Measurements from ENCODE around the gene CENPF.

The CENPF gene

DNA sequence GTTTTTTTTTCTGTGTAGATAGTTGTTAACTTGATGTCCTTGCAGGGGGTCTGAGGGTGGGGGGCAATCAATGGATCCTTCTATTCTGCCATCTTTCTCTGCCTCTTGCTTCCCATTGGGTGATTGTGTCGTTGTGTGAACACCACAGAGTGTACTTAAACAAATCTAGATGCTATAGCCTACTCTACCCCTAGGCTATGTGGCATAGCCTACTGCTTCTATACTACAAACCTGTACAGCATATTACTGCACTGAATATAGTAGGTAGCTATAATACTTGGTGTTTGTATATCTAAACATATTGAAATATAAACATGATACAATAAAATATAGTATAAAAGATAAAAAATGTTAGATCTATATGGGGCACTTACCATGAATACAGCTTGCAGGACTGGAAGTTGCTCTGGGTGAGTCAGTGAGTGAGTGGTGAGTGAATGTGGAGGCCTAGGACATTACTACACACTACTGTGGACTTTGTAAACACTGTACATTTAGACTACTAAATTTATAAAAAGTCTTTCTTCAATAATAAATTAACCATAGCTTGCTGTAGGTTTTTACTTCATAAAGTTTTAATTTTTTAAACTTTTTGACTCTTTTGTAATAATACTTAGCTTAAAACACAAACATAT lies 105.4 kb downstream of the CENPF start:
- H3K18ac ChIP-seq (ENCODE audit: low read length), result no peak overlapping the region
- no peaks in the 10 kb centered on the region for H3K79me2 ChIP-seq (ENCODE audit: control insufficient read depth, insufficient read depth, low read length)
- no peak overlapping the region for H3K4me3 ChIP-seq (ENCODE audit: low read length)
- no peak overlapping the region for H3K9ac ChIP-seq (ENCODE audit: low read length)
- no peak overlapping the region for H3K27ac ChIP-seq (ENCODE audit: low read depth, low read length)
- H3K27me3 ChIP-seq (ENCODE audit: insufficient read depth, low read length, poor library complexity), result no peaks in the 10 kb centered on the region
- no peaks in the 10 kb centered on the region for H3K79me1 ChIP-seq (ENCODE audit: low read length)
- no peak overlapping the region for H2BK5ac ChIP-seq (ENCODE audit: low read length)
- H3K4me2 ChIP-seq (ENCODE audit: low read length), result no peak overlapping the region
- no peak overlapping the region for H4K5ac ChIP-seq (ENCODE audit: low read length)
- WGBS (ENCODE audit: extremely low coverage, insufficient coverage, low lambda C conversion rate), result no CpG with 5 or more reads among the region's 1 CpG
- H2BK15ac ChIP-seq (replicated peaks; ENCODE audit: low read depth), result no peak overlapping the region
- H3K56ac ChIP-seq (ENCODE audit: low read length), result no peak overlapping the region
- H2BK120ac ChIP-seq (ENCODE audit: low read depth, low read length), result no peak overlapping the region
- no peaks in the 10 kb centered on the region for H3K36me3 ChIP-seq (ENCODE audit: control insufficient read depth, insufficient read depth, low read length)
- no peak for DNase-seq
- H4K8ac ChIP-seq (ENCODE audit: low read depth, low read length), result no peak overlapping the region
- H2AK5ac ChIP-seq (ENCODE audit: low read length), result no peak overlapping the region
- no peaks in the 10 kb centered on the region for H3K4me1 ChIP-seq (ENCODE audit: control insufficient read depth, low read depth, low read length)
- no peak overlapping the region for H3K4ac ChIP-seq (ENCODE audit: low read depth, low read length)
- H3K23ac ChIP-seq (ENCODE audit: low read length), result no peak overlapping the region

DNA sequence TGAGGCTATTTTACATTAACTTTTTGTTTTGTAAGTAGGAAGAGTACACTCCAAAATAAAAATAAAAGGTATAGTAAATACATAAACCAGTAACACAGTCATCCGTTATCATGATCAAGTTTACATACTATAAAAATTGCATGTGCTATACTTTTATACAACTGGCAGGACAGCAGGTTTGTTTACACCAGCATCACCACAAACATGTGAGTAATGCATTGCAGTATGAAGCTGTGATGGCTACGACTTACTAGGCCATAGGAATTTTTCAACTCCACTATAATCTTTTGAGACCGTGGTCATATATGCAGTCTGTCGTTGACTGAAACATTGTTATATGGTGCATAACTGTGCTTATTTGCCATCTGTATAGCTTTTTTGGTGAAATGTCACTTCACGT lies 106.2 kb downstream of the CENPF start:
- no peak for DNase-seq
- no peak overlapping the region for H3K23ac ChIP-seq (ENCODE audit: low read length)
- H2BK5ac ChIP-seq (ENCODE audit: low read length), result no peak overlapping the region
- H3K4me3 ChIP-seq (ENCODE audit: low read length), result no peak overlapping the region
- no peak overlapping the region for H4K8ac ChIP-seq (ENCODE audit: low read depth, low read length)
- no peak overlapping the region for H3K4me2 ChIP-seq (ENCODE audit: low read length)
- WGBS (ENCODE audit: extremely low coverage, insufficient coverage, low lambda C conversion rate), result no CpG with 5 or more reads among the region's 5 CpGs
- H3K27ac ChIP-seq (ENCODE audit: low read depth, low read length), result no peak overlapping the region
- H3K18ac ChIP-seq (ENCODE audit: low read length), result no peak overlapping the region
- no peaks in the 10 kb centered on the region for H3K4me1 ChIP-seq (ENCODE audit: control insufficient read depth, low read depth, low read length)
- H3K36me3 ChIP-seq (ENCODE audit: control insufficient read depth, insufficient read depth, low read length), result no peaks in the 10 kb centered on the region
- H2BK120ac ChIP-seq (ENCODE audit: low read depth, low read length), result no peak overlapping the region
- H3K79me2 ChIP-seq (ENCODE audit: control insufficient read depth, insufficient read depth, low read length), result no peaks in the 10 kb centered on the region
- H3K79me1 ChIP-seq (ENCODE audit: low read length), result no peaks in the 10 kb centered on the region
- no peak overlapping the region for H4K5ac ChIP-seq (ENCODE audit: low read length)
- H2BK15ac ChIP-seq (replicated peaks; ENCODE audit: low read depth), result no peak overlapping the region
- H2AK5ac ChIP-seq (ENCODE audit: low read length), result no peak overlapping the region
- H3K56ac ChIP-seq (ENCODE audit: low read length), result no peak overlapping the region
- H3K9ac ChIP-seq (ENCODE audit: low read length), result no peak overlapping the region
- no peak overlapping the region for H3K4ac ChIP-seq (ENCODE audit: low read depth, low read length)
- H3K27me3 ChIP-seq (ENCODE audit: insufficient read depth, low read length, poor library complexity), result no peaks in the 10 kb centered on the region

DNA sequence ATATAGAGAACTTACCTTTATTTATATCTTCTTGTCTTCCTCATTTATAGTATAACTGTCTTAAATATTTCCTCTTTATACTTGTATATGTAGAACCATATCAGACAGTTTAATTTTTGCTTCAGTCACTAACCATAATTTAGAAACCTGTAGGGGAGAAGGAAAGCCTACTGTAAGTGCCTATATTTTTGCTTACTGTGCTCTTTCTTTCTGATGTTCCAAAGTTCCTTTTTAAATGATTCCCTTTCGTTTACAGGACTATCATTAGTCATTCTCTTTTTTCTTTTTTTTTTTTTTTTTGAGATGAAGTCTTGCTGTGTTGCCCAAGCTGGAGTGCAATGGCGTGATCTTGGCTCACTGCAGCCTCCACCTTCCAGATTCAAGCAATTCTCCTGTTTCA lies 109.7 kb downstream of the CENPF start:
- H4K5ac ChIP-seq (ENCODE audit: low read length), result no peak overlapping the region
- H3K4me1 ChIP-seq (ENCODE audit: control insufficient read depth, low read depth, low read length), result no peaks in the 10 kb centered on the region
- no peak overlapping the region for H2BK5ac ChIP-seq (ENCODE audit: low read length)
- no peak overlapping the region for H3K18ac ChIP-seq (ENCODE audit: low read length)
- H3K4me3 ChIP-seq (ENCODE audit: low read length), result no peak overlapping the region
- no peak overlapping the region for H4K8ac ChIP-seq (ENCODE audit: low read depth, low read length)
- WGBS (ENCODE audit: extremely low coverage, insufficient coverage, low lambda C conversion rate), result no CpG with 5 or more reads among the region's 2 CpGs
- no peak overlapping the region for H2BK15ac ChIP-seq (replicated peaks; ENCODE audit: low read depth)
- no peak overlapping the region for H2AK5ac ChIP-seq (ENCODE audit: low read length)
- H3K36me3 ChIP-seq (ENCODE audit: control insufficient read depth, insufficient read depth, low read length), result no peaks in the 10 kb centered on the region
- no peak overlapping the region for H3K4ac ChIP-seq (ENCODE audit: low read depth, low read length)
- H3K9ac ChIP-seq (ENCODE audit: low read length), result no peak overlapping the region
- no peaks in the 10 kb centered on the region for H3K27me3 ChIP-seq (ENCODE audit: insufficient read depth, low read length, poor library complexity)
- H3K79me2 ChIP-seq (ENCODE audit: control insufficient read depth, insufficient read depth, low read length), result no peaks in the 10 kb centered on the region
- no peak for DNase-seq
- no peak overlapping the region for H3K56ac ChIP-seq (ENCODE audit: low read length)
- H2BK120ac ChIP-seq (ENCODE audit: low read depth, low read length), result no peak overlapping the region
- H3K79me1 ChIP-seq (ENCODE audit: low read length), result no peaks in the 10 kb centered on the region
- no peak overlapping the region for H3K4me2 ChIP-seq (ENCODE audit: low read length)
- H3K27ac ChIP-seq (ENCODE audit: low read depth, low read length), result no peak overlapping the region
- H3K23ac ChIP-seq (ENCODE audit: low read length), result no peak overlapping the region
